HepG2 (cell line): ENCODE measurements around the gene KRT17. TPM values are rescaled to one million over a fixed set of nuclear protein-coding genes. Genes with fewer than 3 reads are reported as not detected.

Experiments
- ATAC-seq: fragments of 200-7000 bp; cut with Tn5 transposase; 3 replicates; pipeline ENCODE4 v1.9.1; 2020; ENCODE audit warnings: mild to moderate bottlenecking, moderate library complexity
- BruUV-seq: library from RNA; stranded (reverse); fragments of 400-500 nt; replicated peaks from 2 replicates; lab custom pipeline; 2021; lab: Mats Ljungman, UMichigan
- CTCF ChIA-PET: fragments of 300-600 bp; formaldehyde crosslinking; extraction: SDS; loops from one replicate; lab custom pipeline; 2021; ENCODE audit warnings: low total read pairs, inconsistent platforms, low intra/inter-chr PET ratio; lab: Yijun Ruan, JAX
- POLR2A ChIA-PET: fragments of 350-600 bp; sonication (Branson Sonifier 250); formaldehyde crosslinking; loops from one replicate; lab custom pipeline; 2020; ENCODE audit warnings: antibody characterized with exemption, inconsistent platforms; lab: Yijun Ruan, JAX
- DNase-seq: peaks from one replicate; pipeline ENCODE4 v3.0.0-alpha.2; 2015; ENCODE audit warnings: low spot score
- FAIRE-seq: peaks from 3 replicates; lab custom pipeline; 2011; peaks lifted over from hg19 to GRCh38; lab: Jason Lieb, UNC
- H2AFZ ChIP-seq: one replicate; pipeline ENCODE4 v1.6.1; 2011; ENCODE audit warnings: low read length, inconsistent platforms
- H3K27ac ChIP-seq: fragments of 300-600 bp; 3 replicates; pipeline ENCODE4 v1.8.0; 2011; ENCODE audit warnings: mixed run types, mild to moderate bottlenecking, mixed read lengths, low read length, inconsistent platforms; ENCODE audit not compliant: insufficient read depth; ENCODE audit errors: extremely low read length
- H3K27me3 ChIP-seq, 2 experiments: fragments of 200-600 bp in 1 of 2; 2 replicates in 1 of 2; 3 replicates in 1 of 2; pipeline versions ENCODE4 v1.6.0 to v1.8.0; 2011; ENCODE audit warnings: low read length in 2 of 2, mild to moderate bottlenecking in 2 of 2, moderate library complexity in 2 of 2, inconsistent platforms in 1 of 2; ENCODE audit not compliant: insufficient read depth in 2 of 2, control insufficient read depth in 1 of 2
- H3K36me3 ChIP-seq, 2 experiments: fragments of 200-600 bp in 1 of 2; replicated peaks in 1 of 2; 2 replicates in 1 of 2; 3 replicates in 1 of 2; pipeline versions ENCODE4 v1.5.1 to v1.8.0; 2011; ENCODE audit warnings: low read length in 2 of 2, inconsistent platforms in 1 of 2; ENCODE audit not compliant: insufficient read depth in 2 of 2, control insufficient read depth in 1 of 2
- H3K4me1 ChIP-seq: 2 replicates; pipeline ENCODE4 v1.5.1; 2012; ENCODE audit warnings: low read length, inconsistent platforms; ENCODE audit not compliant: insufficient read depth
- H3K4me2 ChIP-seq: 2 replicates; pipeline ENCODE4 v1.6.0; 2011; ENCODE audit warnings: low read depth, low read length, inconsistent platforms
- H3K4me3 ChIP-seq, 3 experiments: fragments of 200-600 bp in 1 of 3; sonication (generic), shearing (Covaris generic) in 1 of 3; replicated peaks in 1 of 3; 2 replicates each; pipeline ENCODE4 v1.5.1; 2011 to 2016; ENCODE audit warnings: low read length in 3 of 3, inconsistent platforms in 2 of 3, low read depth in 2 of 3, mild to moderate bottlenecking in 2 of 3, control low read depth in 1 of 3, mixed read lengths in 1 of 3; ENCODE audit not compliant: insufficient read depth in 1 of 3
- H3K79me2 ChIP-seq: one replicate; pipeline ENCODE4 v1.6.1; 2011; ENCODE audit warnings: low read length, inconsistent platforms; ENCODE audit not compliant: insufficient read depth
- H3K9ac ChIP-seq: 2 replicates; pipeline ENCODE4 v1.6.0; 2011; ENCODE audit warnings: mild to moderate bottlenecking, low read depth, low read length, inconsistent platforms; ENCODE audit not compliant: insufficient read depth
- H3K9me3 ChIP-seq: 2 replicates; pipeline ENCODE4 v1.5.1; 2012; ENCODE audit warnings: mild to moderate bottlenecking, low read length
- H4K20me1 ChIP-seq: 2 replicates; pipeline ENCODE4 v1.6.0; 2011; ENCODE audit warnings: inconsistent platforms, mild to moderate bottlenecking, low read length, moderate library complexity; ENCODE audit not compliant: insufficient read depth
- BRF2 ChIP-seq: sonication (generic); formaldehyde crosslinking; IDR thresholded peaks from 2 replicates; pipeline ENCODE4 v1.8.1; 2022; ENCODE audit warnings: mild to moderate bottlenecking, missing genetic modification reagents
- CBX1 ChIP-seq: IDR thresholded peaks from one replicate; pipeline ENCODE4 v1.6.1; 2016; ENCODE audit warnings: antibody characterized with exemption, low read depth
- ERF ChIP-seq: IDR thresholded peaks from 2 replicates; pipeline ENCODE4 v1.6.1; 2018; ENCODE audit warnings: missing biosample characterization, missing genetic modification reagents
- GATAD2A ChIP-seq: IDR thresholded peaks from 2 replicates; pipeline ENCODE4 v1.6.1; 2016
- GLMP ChIP-seq: sonication (generic); formaldehyde crosslinking; IDR thresholded peaks from 2 replicates; pipeline ENCODE4 v1.9.0; 2021; ENCODE audit warnings: missing genetic modification reagents, mild to moderate bottlenecking, borderline replicate concordance
- HDAC1 ChIP-seq: sonication (generic); formaldehyde crosslinking; IDR thresholded peaks from 2 replicates; pipeline ENCODE4 v1.5.1; 2020; ENCODE audit warnings: mild to moderate bottlenecking, missing genetic modification reagents
- PRPF4 ChIP-seq: fragments of 200-400 bp; formaldehyde crosslinking; IDR thresholded peaks from 2 replicates; pipeline ENCODE4 v1.6.1; 2016; ENCODE audit warnings: low read length, low read depth; ENCODE audit not compliant: poor library complexity, severe bottlenecking
- SNAI1 ChIP-seq: sonication (generic); formaldehyde crosslinking; IDR thresholded peaks from 2 replicates; pipeline ENCODE4 v1.5.0; 2020; ENCODE audit warnings: mild to moderate bottlenecking, missing genetic modification reagents, borderline replicate concordance
- ZFAT ChIP-seq: sonication (generic); formaldehyde crosslinking; conservative IDR thresholded peaks from 2 replicates; pipeline ENCODE4 v1.8.1; 2023; ENCODE audit warnings: missing genetic modification reagents, inconsistent platforms
- ZFP1 ChIP-seq: IDR thresholded peaks from 2 replicates; pipeline ENCODE4 v1.6.1; 2016
- ZFP36L2 ChIP-seq: sonication (generic); formaldehyde crosslinking; IDR thresholded peaks from 2 replicates; pipeline ENCODE4 v1.4.0; 2020; ENCODE audit warnings: missing genetic modification reagents
- ZNF225 ChIP-seq: sonication (generic); formaldehyde crosslinking; IDR thresholded peaks from 2 replicates; pipeline ENCODE4 v1.4.0; 2020; ENCODE audit warnings: mild to moderate bottlenecking, missing genetic modification reagents
- ZNF44 ChIP-seq: sonication (generic); formaldehyde crosslinking; IDR thresholded peaks from 2 replicates; pipeline ENCODE4 v1.5.1; 2020; ENCODE audit warnings: mild to moderate bottlenecking, missing genetic modification reagents
- ZNF550 ChIP-seq: sonication (generic); formaldehyde crosslinking; IDR thresholded peaks from 2 replicates; pipeline ENCODE4 v1.4.0; 2020; ENCODE audit warnings: mild to moderate bottlenecking, missing genetic modification reagents, borderline replicate concordance
- WGBS: methylation state at CpG from one replicate; pipeline ENCODE4 v1.1.6; 2017; ENCODE audit warnings: low lambda C conversion rate; 5-methylcytosine and 5-hydroxymethylcytosine counted together
- in situ Hi-C: cut with HindIII; loops from 2 replicates; pipeline ENCODE4 v1.10.0; 2017; ENCODE audit warnings: low pct_unique_long_range_greater_than_20kb; ENCODE audit not compliant: extremely low pct_ligation_motif_present
- intact Hi-C: fragments of 100-400 bp; cut with micrococcal nuclease; formaldehyde crosslinking; loops from one replicate; pipeline ENCODE4 v1.10.0; 2022; ENCODE audit not compliant: unreplicated experiment
- polyA plus RNA-seq, 8 experiments: library from polyadenylated mRNA; depleted of rRNA in 3 of 8; stranded (reverse) in 7 of 8; unstranded in 1 of 8; fragments of >200 nt; fragmentation: Illumina TruSeq in 4 of 8; extraction: Trizol in 4 of 8; gene quantifications; 2 replicates each; pipeline versions ENCODE4 v1.2.1 to v1.2.3, GENCODE V29; 2011 to 2016; ENCODE audit warnings: low read depth in 4 of 8, missing spikeins in 1 of 8, mixed read lengths in 1 of 8; ENCODE audit not compliant: insufficient read depth in 1 of 8
- total RNA-seq, 5 experiments: library from RNA; depleted of rRNA; stranded (reverse); fragments of >200 nt; fragmentation: Illumina TruSeq; extraction: Trizol; gene quantifications; 2 replicates each; pipeline ENCODE4 v1.2.3, GENCODE V29; 2016; ENCODE audit warnings: low read depth in 1 of 5
- TF ChIP-seq, protein P1 (sequence below): sonication (generic); formaldehyde crosslinking; IDR thresholded peaks from 2 replicates; pipeline ENCODE4 v1.4.0; 2020; ENCODE audit warnings: mild to moderate bottlenecking, missing genetic modification reagents
- TF ChIP-seq, protein P2 (sequence below): sonication (generic); formaldehyde crosslinking; conservative IDR thresholded peaks from 2 replicates; pipeline ENCODE4 v1.5.0; 2020; ENCODE audit warnings: missing genetic modification reagents

KRT17 gene
- total and polyA plus RNA-seq, 2 of the 13 experiments (the other 11 are each of a cell fraction or from before 2014, with no cell fraction given): 0.38 to 0.82 TPM

GRCh38 chr17:41621916-41622315, 2.5 kb downstream of the KRT17 start:
- ChIA-PET CTCF (no interaction called here), POLR2A (no interaction called here)
- intact Hi-C loops: no loop called here
- FAIRE-seq (no peak), DNase-seq (no peak), ATAC-seq (no peak)
- no peak overlapping the region for H3K27ac ChIP-seq
- no peaks in the 10 kb centered on the region; the same call in 1 of the 2 replicates for H3K4me1 ChIP-seq
- WGBS: 0% methylated on average over 2 of the region's 2 CpGs
- H3K4me2 ChIP-seq: no peak overlapping the region
- in situ Hi-C loops: no loop called here
- no peak overlapping the region for H3K4me3 ChIP-seq
- H3K79me2 ChIP-seq: no peaks in the 10 kb centered on the region
- H3K9me3 ChIP-seq: no peaks in the 10 kb centered on the region
- H3K27me3 ChIP-seq: peaks cover 14 to 46% of the 10 kb centered on the region in 2 experiments; a peak in 4 of 5 replicates
- no peak overlapping the region for H3K9ac ChIP-seq
- no peak overlapping the region for H2AFZ ChIP-seq
- H3K36me3 ChIP-seq: no peaks in the 10 kb centered on the region
- no TSS peak for BruUV-seq
- no peaks in the 10 kb centered on the region for H4K20me1 ChIP-seq
- no peak for TF ChIP-seq GLMP (CRISPR knock-in tag)
- TF ChIP-seq SNAI1 (CRISPR knock-in tag): no peak
- no peak for TF ChIP-seq ZNF225 (CRISPR knock-in tag)
- TF ChIP-seq BRF2 (CRISPR knock-in tag): no peak
- TF ChIP-seq PRPF4: no peak
- TF ChIP-seq, protein P1, sequence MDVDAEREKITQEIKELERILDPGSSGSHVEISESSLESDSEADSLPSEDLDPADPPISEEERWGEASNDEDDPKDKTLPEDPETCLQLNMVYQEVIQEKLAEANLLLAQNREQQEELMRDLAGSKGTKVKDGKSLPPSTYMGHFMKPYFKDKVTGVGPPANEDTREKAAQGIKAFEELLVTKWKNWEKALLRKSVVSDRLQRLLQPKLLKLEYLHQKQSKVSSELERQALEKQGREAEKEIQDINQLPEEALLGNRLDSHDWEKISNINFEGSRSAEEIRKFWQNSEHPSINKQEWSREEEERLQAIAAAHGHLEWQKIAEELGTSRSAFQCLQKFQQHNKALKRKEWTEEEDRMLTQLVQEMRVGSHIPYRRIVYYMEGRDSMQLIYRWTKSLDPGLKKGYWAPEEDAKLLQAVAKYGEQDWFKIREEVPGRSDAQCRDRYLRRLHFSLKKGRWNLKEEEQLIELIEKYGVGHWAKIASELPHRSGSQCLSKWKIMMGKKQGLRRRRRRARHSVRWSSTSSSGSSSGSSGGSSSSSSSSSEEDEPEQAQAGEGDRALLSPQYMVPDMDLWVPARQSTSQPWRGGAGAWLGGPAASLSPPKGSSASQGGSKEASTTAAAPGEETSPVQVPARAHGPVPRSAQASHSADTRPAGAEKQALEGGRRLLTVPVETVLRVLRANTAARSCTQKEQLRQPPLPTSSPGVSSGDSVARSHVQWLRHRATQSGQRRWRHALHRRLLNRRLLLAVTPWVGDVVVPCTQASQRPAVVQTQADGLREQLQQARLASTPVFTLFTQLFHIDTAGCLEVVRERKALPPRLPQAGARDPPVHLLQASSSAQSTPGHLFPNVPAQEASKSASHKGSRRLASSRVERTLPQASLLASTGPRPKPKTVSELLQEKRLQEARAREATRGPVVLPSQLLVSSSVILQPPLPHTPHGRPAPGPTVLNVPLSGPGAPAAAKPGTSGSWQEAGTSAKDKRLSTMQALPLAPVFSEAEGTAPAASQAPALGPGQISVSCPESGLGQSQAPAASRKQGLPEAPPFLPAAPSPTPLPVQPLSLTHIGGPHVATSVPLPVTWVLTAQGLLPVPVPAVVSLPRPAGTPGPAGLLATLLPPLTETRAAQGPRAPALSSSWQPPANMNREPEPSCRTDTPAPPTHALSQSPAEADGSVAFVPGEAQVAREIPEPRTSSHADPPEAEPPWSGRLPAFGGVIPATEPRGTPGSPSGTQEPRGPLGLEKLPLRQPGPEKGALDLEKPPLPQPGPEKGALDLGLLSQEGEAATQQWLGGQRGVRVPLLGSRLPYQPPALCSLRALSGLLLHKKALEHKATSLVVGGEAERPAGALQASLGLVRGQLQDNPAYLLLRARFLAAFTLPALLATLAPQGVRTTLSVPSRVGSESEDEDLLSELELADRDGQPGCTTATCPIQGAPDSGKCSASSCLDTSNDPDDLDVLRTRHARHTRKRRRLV (CRISPR knock-in tag): no peak
- no peak for TF ChIP-seq CBX1
- no peak for TF ChIP-seq ZNF550 (CRISPR knock-in tag)
- no peak for TF ChIP-seq ZFP1 (CRISPR knock-in tag)
- TF ChIP-seq ZNF44 (CRISPR knock-in tag): no peak
- TF ChIP-seq ZFP36L2 (CRISPR knock-in tag): no peak
- no peak for TF ChIP-seq ZFAT (CRISPR knock-in tag)
- TF ChIP-seq, protein P2, sequence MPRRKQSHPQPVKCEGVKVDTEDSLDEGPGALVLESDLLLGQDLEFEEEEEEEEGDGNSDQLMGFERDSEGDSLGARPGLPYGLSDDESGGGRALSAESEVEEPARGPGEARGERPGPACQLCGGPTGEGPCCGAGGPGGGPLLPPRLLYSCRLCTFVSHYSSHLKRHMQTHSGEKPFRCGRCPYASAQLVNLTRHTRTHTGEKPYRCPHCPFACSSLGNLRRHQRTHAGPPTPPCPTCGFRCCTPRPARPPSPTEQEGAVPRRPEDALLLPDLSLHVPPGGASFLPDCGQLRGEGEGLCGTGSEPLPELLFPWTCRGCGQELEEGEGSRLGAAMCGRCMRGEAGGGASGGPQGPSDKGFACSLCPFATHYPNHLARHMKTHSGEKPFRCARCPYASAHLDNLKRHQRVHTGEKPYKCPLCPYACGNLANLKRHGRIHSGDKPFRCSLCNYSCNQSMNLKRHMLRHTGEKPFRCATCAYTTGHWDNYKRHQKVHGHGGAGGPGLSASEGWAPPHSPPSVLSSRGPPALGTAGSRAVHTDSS (CRISPR knock-in tag): no peak
- TF ChIP-seq GATAD2A: no peak
- TF ChIP-seq HDAC1: no peak
- TF ChIP-seq ERF (CRISPR knock-in tag): no peak
